ENCODE results near the gene CDK5RAP3.

CDK5RAP3 gene

DNA sequence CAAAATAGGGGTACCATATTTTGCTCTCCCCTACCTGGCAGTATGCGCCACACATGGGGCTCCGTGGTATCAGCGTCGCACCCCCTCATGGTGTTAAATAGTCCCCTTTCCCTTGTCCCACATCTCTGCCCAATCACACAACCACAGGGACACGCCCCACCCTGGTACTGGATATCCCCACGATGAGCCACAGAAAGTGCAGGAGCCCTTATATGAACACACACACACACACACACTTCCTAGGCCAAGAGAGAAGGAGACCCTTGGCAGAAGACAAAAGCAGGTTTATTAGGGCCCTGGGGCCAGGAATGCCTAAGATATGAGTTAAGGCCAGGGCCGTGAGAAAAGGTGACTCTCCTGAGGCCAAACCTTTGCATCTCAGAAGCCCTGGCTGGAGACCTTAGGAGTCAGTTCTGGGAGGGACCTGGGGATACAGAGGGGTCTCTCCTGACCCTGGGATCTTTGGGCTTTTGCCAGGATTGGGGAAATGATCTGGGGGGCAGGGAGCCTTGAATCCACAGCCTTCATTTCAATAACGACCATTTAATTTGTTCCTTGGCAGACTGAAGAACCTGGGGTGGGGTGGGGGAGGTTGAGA is 55.1 kb downstream of the CDK5RAP3 start:
- DNase-seq, result no peak

DNA sequence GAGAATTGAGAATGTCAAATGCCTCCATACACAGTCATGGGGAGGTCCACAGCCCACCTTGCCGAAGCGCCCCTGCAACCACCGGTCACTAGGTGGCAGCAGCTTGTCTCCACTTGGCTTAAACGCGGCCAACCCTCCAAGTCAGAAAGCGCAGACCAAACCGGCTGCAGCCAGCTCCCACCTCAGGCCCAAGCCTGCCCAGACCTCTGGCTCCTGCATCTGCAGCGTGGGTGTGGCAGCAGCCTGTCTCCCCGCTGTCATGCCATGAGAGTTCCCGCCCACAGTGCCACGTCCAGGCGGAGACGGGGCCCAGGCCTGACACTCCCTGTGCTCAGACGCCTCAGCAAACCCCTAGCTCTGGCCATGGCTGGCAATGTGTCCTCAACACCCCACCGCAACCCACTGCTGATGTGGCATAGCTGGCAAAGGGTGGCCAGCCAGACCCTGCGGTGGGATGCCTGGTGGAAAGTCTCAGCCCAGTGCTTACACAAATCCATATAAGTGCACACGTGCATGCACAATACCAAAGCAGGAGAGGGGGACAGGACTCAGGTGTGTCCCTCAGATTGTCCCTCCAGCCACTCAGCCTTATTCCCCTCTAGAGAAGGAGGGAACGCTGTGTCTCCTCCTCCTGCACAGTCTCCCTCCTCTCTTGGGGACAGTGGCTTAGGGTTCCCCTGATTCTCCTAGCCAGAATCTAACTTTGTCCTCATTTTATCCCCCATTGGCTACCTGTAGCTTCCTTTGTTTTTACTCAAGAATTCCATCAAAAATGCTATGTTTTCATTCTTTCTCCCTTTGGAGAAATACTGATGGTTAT is 55.8 kb downstream of the CDK5RAP3 start:
- peak; percentile 95 for DNase-seq

DNA sequence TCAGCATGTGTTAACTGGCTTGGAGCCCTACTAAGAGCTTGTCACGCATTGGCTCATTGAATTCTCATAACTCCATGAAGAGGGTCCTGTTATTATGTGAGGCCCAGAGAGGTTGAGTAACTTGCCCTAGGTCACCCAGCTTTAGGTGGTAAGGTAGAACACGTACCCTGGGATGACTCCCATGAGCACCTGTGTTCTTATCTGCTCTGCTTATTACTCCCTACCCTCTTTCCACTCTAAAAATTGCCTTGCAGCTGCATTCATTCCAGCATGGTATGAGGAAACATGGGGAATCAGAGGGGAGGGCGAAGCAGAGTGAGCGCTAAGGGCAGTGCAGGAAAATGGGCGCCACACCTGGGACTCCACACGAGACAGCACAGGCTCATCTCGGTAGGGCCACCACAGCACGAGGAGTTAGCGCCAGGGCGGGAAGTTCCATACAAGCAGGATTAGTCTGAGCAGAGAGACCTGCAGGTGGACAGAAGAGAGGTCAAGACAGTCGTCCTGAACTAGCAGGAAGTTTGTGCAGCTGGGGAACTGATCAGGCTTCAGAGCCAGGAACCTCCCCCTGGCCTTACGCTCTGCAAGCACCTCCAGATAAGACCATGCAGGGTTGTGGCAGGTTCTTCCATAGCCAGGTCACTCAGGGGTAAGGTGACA is 56.5 kb downstream of the CDK5RAP3 start:
- no peak for DNase-seq

DNA sequence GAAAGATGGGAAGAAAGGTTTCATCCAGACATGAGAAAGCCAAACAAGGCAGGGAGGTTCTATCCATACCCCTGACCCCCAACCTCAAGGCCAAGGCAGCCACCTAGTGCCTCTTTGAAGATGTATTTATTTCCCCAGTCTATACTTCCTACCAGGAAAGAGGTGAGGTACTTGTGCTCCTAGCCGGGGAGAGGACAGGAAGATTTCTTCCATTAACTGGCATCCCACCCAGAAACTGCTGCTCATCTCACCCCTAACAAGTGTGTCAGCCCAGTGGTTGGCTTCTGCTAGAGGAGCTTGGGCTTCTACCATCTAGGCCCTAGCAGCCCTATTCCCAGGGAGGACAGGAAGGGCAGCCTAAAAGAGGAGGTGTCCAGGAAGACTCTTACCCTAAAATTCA is 57.8 kb downstream of the CDK5RAP3 start:
- DNase-seq, result no peak

DNA sequence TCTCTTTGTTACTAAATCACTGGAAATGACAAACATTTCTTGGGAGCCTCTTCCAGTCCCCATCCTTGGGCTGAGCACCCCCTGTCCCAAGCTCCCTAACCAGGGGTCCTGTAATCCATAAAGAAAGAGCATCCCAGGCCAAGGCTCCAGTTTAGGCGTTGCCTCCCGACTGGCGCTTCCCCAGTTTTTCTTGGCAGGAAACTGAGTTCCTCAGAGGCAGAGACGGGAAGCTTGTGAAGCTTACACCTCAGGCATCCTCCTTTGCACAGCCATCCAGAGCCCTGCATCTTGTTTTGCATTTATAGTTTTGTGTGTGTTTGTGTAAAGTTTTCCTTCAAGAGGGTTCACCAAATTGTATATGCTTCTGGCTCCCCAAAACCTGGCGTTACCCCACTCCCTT is 59.6 kb downstream of the CDK5RAP3 start:
- peak; percentile 69 for DNase-seq
